HG02571 (cell line): Measurements from ENCODE around the gene FMN1.

Experiments used
- ATAC-seq: cut with Tn5 transposase; IDR thresholded peaks from one replicate; pipeline ENCODE4 v1.9.1; 2021; ENCODE audit warnings: mild to moderate bottlenecking, moderate library complexity; ENCODE audit not compliant: unreplicated experiment

The FMN1 gene

GRCh38 chr15:33157371-33158037, 37.0 kb downstream of the FMN1 start:
- no peak for ATAC-seq

- no peak for ATAC-seq
These were observed 38.7 kb downstream of the FMN1 start for GRCh38 chr15:33155691-33156420.

- ATAC-seq: no peak
These were observed 40.0 kb downstream of the FMN1 start for GRCh38 chr15:33154351-33155166.

- ATAC-seq: no peak
These were observed 41.0 kb downstream of the FMN1 start for GRCh38 chr15:33153548-33153947.

- ATAC-seq: no peak
These were observed 41.9 kb downstream of the FMN1 start for GRCh38 chr15:33152502-33153109.

- ATAC-seq: no peak
These were observed 43.5 kb downstream of the FMN1 start for GRCh38 chr15:33150971-33151370.

- no peak for ATAC-seq
These were observed 44.0 kb downstream of the FMN1 start for GRCh38 chr15:33150431-33150941.

GRCh38 chr15:33149919-33150318, 44.6 kb downstream of the FMN1 start:
- no peak for ATAC-seq

GRCh38 chr15:33148129-33148751, 46.3 kb downstream of the FMN1 start:
- no peak for ATAC-seq

- ATAC-seq: no peak
These were observed 48.5 kb downstream of the FMN1 start for GRCh38 chr15:33146051-33146450.

- no peak for ATAC-seq
These were observed 49.1 kb downstream of the FMN1 start for GRCh38 chr15:33145447-33145846.

- no peak for ATAC-seq
These were observed 51.8 kb downstream of the FMN1 start for GRCh38 chr15:33142708-33143107.

GRCh38 chr15:33138000-33138399, 56.5 kb downstream of the FMN1 start:
- no peak for ATAC-seq

GRCh38 chr15:33137101-33137500, 57.4 kb downstream of the FMN1 start:
- no peak for ATAC-seq

GRCh38 chr15:33136353-33136752, 58.2 kb downstream of the FMN1 start:
- ATAC-seq: no peak

GRCh38 chr15:33135355-33135781, 59.1 kb downstream of the FMN1 start:
- no peak for ATAC-seq

GRCh38 chr15:33132722-33133345, 61.7 kb downstream of the FMN1 start:
- no peak for ATAC-seq

- ATAC-seq: no peak
These were observed 62.3 kb downstream of the FMN1 start for GRCh38 chr15:33132233-33132580.

- ATAC-seq: no peak
These were observed 62.8 kb downstream of the FMN1 start for GRCh38 chr15:33131552-33132232.
